Neutrophil (primary cell): Measurements from ENCODE around the gene VDAC1.
"Not testable (repeated sequence)": the region's sequence is repeated elsewhere in the genome, so short reads cannot be mapped to it uniquely, and the experiment has no call there.

Experiments used
- H3K27ac ChIP-seq: fragments of 200-600 bp; sonication (generic); 2 replicates; pipeline ENCODE4 v1.5.1; 2016; ENCODE audit warnings: mild to moderate bottlenecking, moderate library complexity
- H3K27me3 ChIP-seq: fragments of 200-600 bp; sonication (generic); 2 replicates; pipeline ENCODE4 v1.6.0; 2016; ENCODE audit warnings: mild to moderate bottlenecking
- H3K36me3 ChIP-seq: fragments of 200-600 bp; sonication (generic); 2 replicates; pipeline ENCODE4 v1.5.1; 2017
- H3K4me1 ChIP-seq, 2 experiments: fragments of 200-600 bp in 1 of 2; sonication (generic) in 1 of 2; 1 replicate in 1 of 2; 2 replicates in 1 of 2; pipeline versions ENCODE4 v1.5.1 to v1.6.1; 2013 to 2016; ENCODE audit warnings: low read depth in 1 of 2, low read length in 1 of 2, mild to moderate bottlenecking in 1 of 2, moderate library complexity in 1 of 2; ENCODE audit not compliant: control insufficient read depth in 1 of 2, insufficient read depth in 1 of 2
- H3K4me3 ChIP-seq, 2 experiments: fragments of 200-600 bp in 1 of 2; sonication (generic) in 1 of 2; 1 replicate in 1 of 2; 2 replicates in 1 of 2; pipeline ENCODE4 v1.5.1; 2013 to 2016; ENCODE audit warnings: low read depth in 1 of 2, low read length in 1 of 2, mild to moderate bottlenecking in 1 of 2, moderate library complexity in 1 of 2
- H3K9me3 ChIP-seq: fragments of 200-600 bp; sonication (generic); 2 replicates; pipeline ENCODE4 v1.5.1; 2016
- CTCF ChIP-seq: fragments of 200-600 bp; sonication (generic); IDR thresholded peaks from 2 replicates; pipeline ENCODE4 v1.5.1; 2016; ENCODE audit warnings: antibody characterized with exemption

Gene VDAC1

GRCh38 chr5:134038138-134038537, 33.4 kb upstream of the VDAC1 start:
- Histone ChIP-seq H3K4me1 (no peaks in the 10 kb centered on the region), H3K27me3 (no peaks in the 10 kb centered on the region), H3K9me3 (no peaks in the 10 kb centered on the region), H3K4me3 (no peak overlapping the region), H3K27ac (no peak overlapping the region), H3K36me3 (no peaks in the 10 kb centered on the region)
- TF ChIP-seq CTCF, result no peak

DNA sequence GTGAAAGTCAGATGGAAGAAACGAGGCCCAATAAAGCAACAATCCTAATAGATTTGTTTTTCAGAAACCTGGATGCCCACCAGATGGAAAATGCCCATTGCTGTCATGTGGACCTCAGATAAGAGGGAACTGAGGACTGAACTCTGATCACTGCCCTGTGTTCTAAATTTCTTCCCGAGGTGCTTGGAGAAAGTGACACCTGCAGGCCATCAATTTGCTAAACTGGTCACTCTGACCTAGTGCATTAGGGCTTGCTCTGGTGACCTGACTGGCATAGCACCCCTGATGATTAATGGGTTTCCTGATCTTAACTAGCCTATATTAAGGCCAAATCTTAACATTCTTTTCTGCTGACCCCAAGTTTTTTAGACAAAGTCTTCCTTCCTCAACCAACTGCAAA, 32.4 kb upstream of the VDAC1 start:
- Histone ChIP-seq H3K4me3 (no peak overlapping the region), H3K9me3 (no peaks in the 10 kb centered on the region), H3K27ac (no peak overlapping the region), H3K27me3 (no peaks in the 10 kb centered on the region), H3K4me1 (peaks cover 0 to 5% of the 10 kb centered on the region in 2 experiments), H3K36me3 (no peaks in the 10 kb centered on the region)
- TF ChIP-seq CTCF, result no peak

DNA sequence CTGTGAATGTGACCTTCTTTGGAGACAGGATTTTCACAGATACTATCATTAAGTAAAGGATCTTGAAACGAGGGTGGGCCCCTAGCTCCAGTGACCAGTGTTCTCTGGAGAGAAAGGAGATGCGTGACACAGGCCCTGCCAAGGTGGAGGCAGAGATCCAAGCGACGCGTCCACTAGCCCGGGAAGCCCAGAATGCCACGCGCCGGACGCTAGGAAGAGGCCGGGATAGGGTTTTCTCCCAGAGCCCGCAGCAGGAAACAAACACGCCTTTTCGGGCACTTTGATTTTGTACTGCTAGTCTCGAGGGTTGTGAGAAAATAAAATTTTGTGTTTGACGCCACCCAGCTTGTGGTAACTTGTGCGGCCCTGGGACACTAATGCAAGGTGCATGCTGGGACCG, 29.6 kb upstream of the VDAC1 start:
- Histone ChIP-seq H3K36me3 (no peaks in the 10 kb centered on the region), H3K4me3 (no peak overlapping the region), H3K27me3 (no peaks in the 10 kb centered on the region), H3K9me3 (no peaks in the 10 kb centered on the region), H3K27ac (no peak overlapping the region), H3K4me1 (peaks cover 7 to 16% of the 10 kb centered on the region in 2 experiments)
- TF ChIP-seq CTCF, result no peak

- not testable (repeated sequence) for H3K27ac ChIP-seq, H3K9me3 ChIP-seq, H3K36me3 ChIP-seq, H3K4me3 ChIP-seq
- Histone ChIP-seq H3K4me1 (peaks cover 12 to 24% of the 10 kb centered on the region in 2 experiments), H3K27me3 (peaks cover 17% of the 10 kb centered on the region)
Measured at GRCh38 chr5:134030303-134030964, 25.7 kb upstream of the VDAC1 start.

GRCh38 chr5:134029156-134029555, 24.4 kb upstream of the VDAC1 start:
- Histone ChIP-seq H3K27ac (no peak overlapping the region), H3K9me3 (no peaks in the 10 kb centered on the region), H3K36me3 (no peaks in the 10 kb centered on the region), H3K27me3 (peaks cover 27% of the 10 kb centered on the region), H3K4me1 (peaks cover 12 to 24% of the 10 kb centered on the region in 2 experiments), H3K4me3 (no peak overlapping the region)
- no peak for TF ChIP-seq CTCF

- Histone ChIP-seq H3K27ac (no peak overlapping the region), H3K4me3 (no peak overlapping the region), H3K9me3 (no peaks in the 10 kb centered on the region), H3K36me3 (no peaks in the 10 kb centered on the region), H3K27me3 (peaks cover 27% of the 10 kb centered on the region), H3K4me1 (peaks cover 12 to 24% of the 10 kb centered on the region in 2 experiments)
- TF ChIP-seq CTCF, result no peak
Measured at GRCh38 chr5:134028496-134028895, 23.7 kb upstream of the VDAC1 start.
